GM23338 (cell line): Measurements from ENCODE around the gene STX8. TPM values are rescaled to one million over a fixed set of nuclear protein-coding genes. Genes with fewer than 3 reads are reported as not detected.

ENCODE experiments used
- ATAC-seq: fragments of 200-7000 bp; cut with Tn5 transposase; 3 replicates; pipeline ENCODE4 v1.9.1; 2020
- DNase-seq: peaks from one replicate; pipeline ENCODE4 v3.0.0-alpha.2; 2015; ENCODE audit warnings: low spot score
- H2AFZ ChIP-seq: fragments of 200-600 bp; sonication (generic); 2 replicates; pipeline ENCODE4 v1.8.0; 2016; ENCODE audit warnings: antibody characterized with exemption, mild to moderate bottlenecking, moderate library complexity
- H3F3A ChIP-seq: fragments of 200-600 bp; sonication (generic); replicated peaks from 2 replicates; pipeline ENCODE4 v1.8.0; 2017; ENCODE audit warnings: antibody characterized with exemption, mixed run types, low read depth
- H3K27ac ChIP-seq: fragments of 200-600 bp; sonication (generic); 2 replicates; pipeline ENCODE4 v1.6.1; 2016; ENCODE audit warnings: low read depth
- H3K27me3 ChIP-seq: fragments of 200-600 bp; sonication (generic); 2 replicates; pipeline ENCODE4 v1.8.0; 2016; ENCODE audit warnings: mild to moderate bottlenecking, mixed run types, moderate library complexity; ENCODE audit not compliant: insufficient read depth
- H3K36me3 ChIP-seq: fragments of 200-600 bp; sonication (generic); 2 replicates; pipeline ENCODE4 v1.8.0; 2016; ENCODE audit warnings: mild to moderate bottlenecking; ENCODE audit not compliant: insufficient read depth
- H3K4me1 ChIP-seq: fragments of 200-600 bp; sonication (generic); 2 replicates; pipeline ENCODE4 v1.8.0; 2016; ENCODE audit warnings: mild to moderate bottlenecking, moderate library complexity; ENCODE audit not compliant: insufficient read depth
- H3K4me2 ChIP-seq: fragments of 200-600 bp; sonication (generic); 2 replicates; pipeline ENCODE4 v1.7.1; 2017; ENCODE audit warnings: mixed run types
- H3K4me3 ChIP-seq: fragments of 200-600 bp; sonication (generic); 2 replicates; pipeline ENCODE4 v1.6.1; 2016; ENCODE audit warnings: mixed run types
- H3K79me2 ChIP-seq: fragments of 200-600 bp; sonication (generic); replicated peaks from 2 replicates; pipeline ENCODE4 v1.8.0; 2017; ENCODE audit warnings: mild to moderate bottlenecking; ENCODE audit not compliant: insufficient read depth
- H3K9me2 ChIP-seq: fragments of 200-600 bp; sonication (generic); 2 replicates; pipeline ENCODE4 v1.8.0; 2017; ENCODE audit not compliant: insufficient read depth
- H4K20me1 ChIP-seq: fragments of 200-600 bp; sonication (generic); replicated peaks from 2 replicates; pipeline ENCODE4 v1.8.0; 2017; ENCODE audit warnings: mild to moderate bottlenecking; ENCODE audit not compliant: insufficient read depth
- H3K27ac Mint-ChIP-seq: 2 replicates; pipeline ENCODE4 v1.8.0; 2020; ENCODE audit warnings: inconsistent platforms, mild to moderate bottlenecking, moderate library complexity, mixed read lengths
- H3K27me3 Mint-ChIP-seq: 3 replicates; pipeline ENCODE4 v1.8.0; 2022; ENCODE audit warnings: low read depth, mild to moderate bottlenecking, moderate library complexity, mixed read lengths, inconsistent platforms; ENCODE audit not compliant: insufficient read depth, poor library complexity
- H3K36me3 Mint-ChIP-seq: 3 replicates; pipeline ENCODE4 v1.8.0; 2021; ENCODE audit warnings: low read depth, mild to moderate bottlenecking, inconsistent platforms, moderate library complexity, mixed read lengths
- H3K4me1 Mint-ChIP-seq: 3 replicates; pipeline ENCODE4 v1.8.0; 2020; ENCODE audit warnings: mild to moderate bottlenecking, inconsistent platforms, mixed read lengths
- H3K4me3 Mint-ChIP-seq: 3 replicates; pipeline ENCODE4 v1.8.0; 2021; ENCODE audit warnings: moderate library complexity, mild to moderate bottlenecking, inconsistent platforms, mixed read lengths
- H3K9me3 Mint-ChIP-seq: 3 replicates; pipeline ENCODE4 v1.8.0; 2020; ENCODE audit warnings: moderate library complexity, mild to moderate bottlenecking, inconsistent platforms, mixed read lengths
- CREB1 ChIP-seq: fragments of 250-450 bp; sonication (Bioruptor Pico); IDR thresholded peaks from 2 replicates; pipeline ENCODE4 v1.5.0; 2020; ENCODE audit warnings: low read depth, mild to moderate bottlenecking, moderate library complexity
- EZH2 ChIP-seq: fragments of 200-600 bp; sonication (generic); IDR thresholded peaks from one replicate; pipeline ENCODE4 v1.8.0; 2017; ENCODE audit warnings: antibody characterized with exemption, mild to moderate bottlenecking, low read depth; ENCODE audit not compliant: unreplicated experiment
- JUNB ChIP-seq: IDR thresholded peaks from one replicate; pipeline ENCODE4 v1.6.1; 2016; ENCODE audit warnings: antibody characterized with exemption; ENCODE audit not compliant: unreplicated experiment
- STAT1 ChIP-seq: IDR thresholded peaks from one replicate; pipeline ENCODE4 v1.6.1; 2016; ENCODE audit warnings: antibody characterized with exemption; ENCODE audit not compliant: unreplicated experiment
- ZNF114 ChIP-seq: fragments of 250-450 bp; sonication (Bioruptor Pico); IDR thresholded peaks from 2 replicates; pipeline ENCODE4 v1.5.0; 2020; ENCODE audit warnings: mild to moderate bottlenecking, moderate library complexity
- ZNF331 ChIP-seq: fragments of 250-450 bp; sonication (Bioruptor Pico); IDR thresholded peaks from 2 replicates; pipeline ENCODE4 v1.5.0; 2020; ENCODE audit warnings: low read depth, mild to moderate bottlenecking, moderate library complexity
- ZNF462 ChIP-seq: fragments of 250-450 bp; sonication (Bioruptor Pico); IDR thresholded peaks from 2 replicates; pipeline ENCODE4 v1.5.0; 2020; ENCODE audit warnings: mild to moderate bottlenecking, moderate library complexity
- polyA plus RNA-seq: library from polyadenylated mRNA; unstranded; fragments of >200 nt; fragmentation: Nextera tagmentation; extraction: Ambion mirVana; gene quantifications from 2 replicates; pipeline ENCODE4 v1.2.1, GENCODE V29; 2016
- total RNA-seq: library from RNA; depleted of rRNA; stranded (reverse); fragments of >200 nt; shearing (Covaris generic); gene quantifications from 2 replicates; pipeline ENCODE4 v1.2.3, GENCODE V29; 2014

The STX8 gene
- total and polyA plus RNA-seq, 2 experiments from 2014 or later: 59.4 to 82.3 TPM

- TF ChIP-seq ZNF462 (CRISPR knock-in tag) (no peak), EZH2 (no peak)
These were observed 362.3 kb downstream of the STX8 start (continued) for GRCh38 chr17:9213303-9213640.

GRCh38 chr17:9212376-9213302 is 363.0 kb downstream of the STX8 start:
- 0 out of 2 replicates have a peak, but pooled peaks cover 6% of the 10 kb centered on the region for H3K36me3 ChIP-seq
- H2AFZ ChIP-seq: no peak overlapping the region
- Mint-ChIP-seq H3K4me3 (no peak overlapping the region), H3K27me3 (peaks cover 6% of the 10 kb centered on the region), H3K36me3 (peaks cover 8% of the 10 kb centered on the region), H3K9me3 (peaks cover 18% of the 10 kb centered on the region; the same call in 2 of the 3 replicates), H3K27ac (no peak overlapping the region), H3K4me1 (peaks cover 5% of the 10 kb centered on the region)
- no peaks in the 10 kb centered on the region for H3K4me1 ChIP-seq
- H3K79me2 ChIP-seq: no peaks in the 10 kb centered on the region
- no peaks in the 10 kb centered on the region for H4K20me1 ChIP-seq
- ATAC-seq (no peak), DNase-seq (no peak)
- H3F3A ChIP-seq: no peaks in the 10 kb centered on the region
- no peak overlapping the region for H3K27ac ChIP-seq
- no peak overlapping the region for H3K4me3 ChIP-seq
- no peak overlapping the region for H3K4me2 ChIP-seq
- H3K27me3 ChIP-seq: no peaks in the 10 kb centered on the region
- no peaks in the 10 kb centered on the region for H3K9me2 ChIP-seq
- TF ChIP-seq STAT1 (no peak), ZNF462 (CRISPR knock-in tag) (no peak), JUNB (no peak), ZNF114 (CRISPR knock-in tag) (no peak), CREB1 (no peak), ZNF331 (CRISPR knock-in tag) (no peak)
